H1 (cell line): ENCODE results near the gene KRT75. TPM values are rescaled to one million over a fixed set of nuclear protein-coding genes. Genes with fewer than 3 reads are reported as not detected.

ENCODE experiments used
- CTCF ChIA-PET: fragments of 300-600 bp; sonication (Branson Sonifier 250); formaldehyde crosslinking; loops from one replicate; lab custom pipeline; 2021; ENCODE audit not compliant: partially characterized antibody; lab: Charles Lee
- POLR2A ChIA-PET: fragments of 300-600 bp; sonication (Branson Sonifier 250); formaldehyde crosslinking; loops from one replicate; lab custom pipeline; 2021; ENCODE audit warnings: inconsistent platforms; ENCODE audit not compliant: partially characterized antibody; lab: Charles Lee
- DNase-seq, 2 experiments: peaks; one replicate each; pipeline versions ENCODE4 v3.0.0 to v3.0.0-alpha.2; 2010 to 2022; ENCODE audit warnings: low spot score in 2 of 2, low read depth in 1 of 2, mixed read lengths in 1 of 2
- FAIRE-seq: peaks from 2 replicates; lab custom pipeline; 2011; peaks lifted over from hg19 to GRCh38; lab: Jason Lieb, UNC
- H2AFZ ChIP-seq: 2 replicates; pipeline ENCODE4 v1.8.1; 2012; ENCODE audit warnings: low read length, inconsistent platforms
- H2AK5ac ChIP-seq: 2 replicates; pipeline ENCODE4 v1.6.1; 2013; ENCODE audit warnings: low read depth, low read length
- H2BK120ac ChIP-seq: replicated peaks from 2 replicates; pipeline ENCODE3; 2013; ENCODE audit warnings: low read depth, low read length, inconsistent platforms
- H2BK12ac ChIP-seq: 2 replicates; pipeline ENCODE4 v1.6.1; 2013; ENCODE audit warnings: low read depth, low read length
- H2BK15ac ChIP-seq: 2 replicates; pipeline ENCODE4 v1.6.1; 2013; ENCODE audit warnings: low read length
- H2BK20ac ChIP-seq: 2 replicates; pipeline ENCODE4 v1.6.1; 2013; ENCODE audit warnings: low read length
- H2BK5ac ChIP-seq: 2 replicates; pipeline ENCODE4 v1.6.1; 2013; ENCODE audit warnings: low read depth, low read length
- H3K14ac ChIP-seq: 2 replicates; pipeline ENCODE4 v1.6.1; 2013; ENCODE audit warnings: inconsistent platforms; ENCODE audit not compliant: insufficient read length
- H3K18ac ChIP-seq: 2 replicates; pipeline ENCODE4 v1.6.1; 2013; ENCODE audit warnings: low read length; ENCODE audit errors: extremely low read depth
- H3K23ac ChIP-seq: 2 replicates; pipeline ENCODE4 v1.6.1; 2013; ENCODE audit warnings: inconsistent platforms; ENCODE audit not compliant: insufficient read length
- H3K23me2 ChIP-seq: 2 replicates; pipeline ENCODE4 v1.6.1; 2013; ENCODE audit warnings: low read depth, low read length
- H3K27ac ChIP-seq: 2 replicates; pipeline ENCODE4 v1.6.1; 2011; ENCODE audit warnings: low read depth, low read length, inconsistent platforms
- H3K27me3 ChIP-seq, 4 experiments: replicated peaks in 1 of 4; 1 replicate in 1 of 4; 2 replicates in 3 of 4; pipeline versions ENCODE4 v1.6.1 to v1.8.1; 2011 to 2013; ENCODE audit warnings: low read length in 3 of 4, mild to moderate bottlenecking in 3 of 4, inconsistent platforms in 2 of 4, mixed read lengths in 2 of 4, moderate library complexity in 1 of 4; ENCODE audit not compliant: control insufficient read depth in 3 of 4, insufficient read depth in 3 of 4; ENCODE audit errors: extremely low read depth in 1 of 4
- H3K36me3 ChIP-seq, 4 experiments: 2 replicates each; pipeline versions ENCODE4 v1.6.1 to v1.8.1; 2011 to 2013; ENCODE audit warnings: mild to moderate bottlenecking in 4 of 4, low read length in 3 of 4, moderate library complexity in 2 of 4, control low read depth in 1 of 4, inconsistent platforms in 1 of 4; ENCODE audit not compliant: insufficient read depth in 4 of 4, control insufficient read depth in 2 of 4
- H3K4ac ChIP-seq: replicated peaks from 2 replicates; pipeline ENCODE3; 2013; ENCODE audit warnings: low read length, low read depth, mixed read lengths, inconsistent platforms; ENCODE audit not compliant: insufficient read length
- H3K4me1 ChIP-seq, 4 experiments: replicated peaks in 1 of 4; 1 replicate in 1 of 4; 2 replicates in 3 of 4; pipeline versions ENCODE4 v1.6.1 to v1.8.1; 2011 to 2013; ENCODE audit warnings: low read length in 3 of 4, inconsistent platforms in 2 of 4, mixed read lengths in 1 of 4; ENCODE audit not compliant: insufficient read depth in 4 of 4, control insufficient read depth in 3 of 4
- H3K4me2 ChIP-seq, 2 experiments: 2 replicates each; pipeline versions ENCODE4 v1.6.1 to v1.8.1; 2011 to 2013; ENCODE audit warnings: low read depth in 2 of 2, low read length in 2 of 2, control low read depth in 1 of 2, inconsistent platforms in 1 of 2, mild to moderate bottlenecking in 1 of 2; ENCODE audit not compliant: insufficient read depth in 1 of 2
- H3K4me3 ChIP-seq, 4 experiments: fragments of 200-600, 300-600 bp in 1 of 4; sonication (generic), shearing (Covaris generic), sonication (Bioruptor Twin) in 1 of 4; 2 replicates each; pipeline versions ENCODE4 v1.5.1 to v1.8.1; 2011 to 2016; ENCODE audit warnings: low read length in 4 of 4, low read depth in 3 of 4, control low read depth in 2 of 4, inconsistent platforms in 2 of 4, mild to moderate bottlenecking in 2 of 4, mixed read lengths in 1 of 4, moderate library complexity in 1 of 4; ENCODE audit not compliant: insufficient read depth in 2 of 4; ENCODE audit errors: extremely low read depth in 1 of 4
- H3K56ac ChIP-seq: replicated peaks from 2 replicates; pipeline ENCODE3; 2013; ENCODE audit warnings: low read depth, mild to moderate bottlenecking, mixed read lengths, low read length, inconsistent platforms; ENCODE audit not compliant: insufficient read length
- H3K79me1 ChIP-seq: 2 replicates; pipeline ENCODE4 v1.6.1; 2013; ENCODE audit warnings: low read depth, low read length, control low read depth
- H3K79me2 ChIP-seq, 2 experiments: 2 replicates each; pipeline versions ENCODE4 v1.6.1 to v1.8.1; 2012 to 2013; ENCODE audit warnings: low read length in 2 of 2, mild to moderate bottlenecking in 2 of 2, inconsistent platforms in 1 of 2; ENCODE audit not compliant: insufficient read depth in 2 of 2, control insufficient read depth in 1 of 2
- H3K9ac ChIP-seq, 4 experiments: replicated peaks in 1 of 4; 1 replicate in 1 of 4; 2 replicates in 3 of 4; pipeline versions ENCODE4 v1.6.1 to v1.8.1; 2011 to 2013; ENCODE audit warnings: low read depth in 3 of 4, low read length in 3 of 4, control low read depth in 2 of 4, mild to moderate bottlenecking in 2 of 4, moderate library complexity in 2 of 4, inconsistent platforms in 1 of 4; ENCODE audit errors: extremely low read depth in 1 of 4
- H3K9me3 ChIP-seq, 2 experiments: 2 replicates each; pipeline versions ENCODE4 v1.6.1 to v1.8.1; 2012 to 2013; ENCODE audit warnings: mild to moderate bottlenecking in 2 of 2, moderate library complexity in 2 of 2, control low read depth in 1 of 2, inconsistent platforms in 1 of 2, low read depth in 1 of 2, low read length in 1 of 2, mixed read lengths in 1 of 2; ENCODE audit not compliant: insufficient read depth in 2 of 2
- H4K20me1 ChIP-seq, 2 experiments: replicated peaks in 1 of 2; 2 replicates each; pipeline versions ENCODE3 to v1.8.1; 2011 to 2013; ENCODE audit warnings: inconsistent platforms in 2 of 2, low read length in 2 of 2, mild to moderate bottlenecking in 1 of 2; ENCODE audit not compliant: insufficient read depth in 2 of 2, control insufficient read depth in 1 of 2
- H4K5ac ChIP-seq: 2 replicates; pipeline ENCODE4 v1.6.1; 2013; ENCODE audit warnings: low read length, low read depth, mixed read lengths, inconsistent platforms; ENCODE audit not compliant: insufficient read length
- H4K8ac ChIP-seq: 2 replicates; pipeline ENCODE4 v1.8.0; 2013; ENCODE audit warnings: mild to moderate bottlenecking, moderate library complexity, low read length, inconsistent platforms; ENCODE audit not compliant: insufficient read depth; ENCODE audit errors: extremely low read depth
- H4K91ac ChIP-seq: replicated peaks from 2 replicates; pipeline ENCODE3; 2013; ENCODE audit warnings: low read length, mixed read lengths, inconsistent platforms; ENCODE audit not compliant: insufficient read length
- ATF2 ChIP-seq: IDR thresholded peaks from 2 replicates; pipeline ENCODE4 v1.6.1; 2012; ENCODE audit warnings: low read length, inconsistent platforms
- CBX5 ChIP-seq: fragments of 300-800, 300-1000 bp; sonication (generic); IDR thresholded peaks from 2 replicates; pipeline ENCODE4 v1.7.1; 2016; ENCODE audit warnings: antibody characterized with exemption, low read length, low read depth
- EP300 ChIP-seq, 2 experiments: IDR thresholded peaks; 1 replicate in 1 of 2; 2 replicates in 1 of 2; pipeline ENCODE4 v1.6.1; 2011 to 2012; ENCODE audit warnings: low read depth in 2 of 2, low read length in 2 of 2, mild to moderate bottlenecking in 2 of 2, borderline replicate concordance in 1 of 2, inconsistent platforms in 1 of 2, moderate library complexity in 1 of 2
- MAFK ChIP-seq: IDR thresholded peaks from 2 replicates; pipeline ENCODE4 v1.6.1; 2012; ENCODE audit warnings: low read depth, mild to moderate bottlenecking, improper control_type of control experiment, low read length
- POLR2AphosphoS5 ChIP-seq: IDR thresholded peaks from 2 replicates; pipeline ENCODE4 v1.6.1; 2011; ENCODE audit warnings: low read depth, low read length
- SIRT6 ChIP-seq: IDR thresholded peaks from one replicate; pipeline ENCODE4 v1.7.1; 2012; ENCODE audit warnings: low read length, inconsistent platforms
- SP1 ChIP-seq: IDR thresholded peaks from 2 replicates; pipeline ENCODE4 v1.6.1; 2011; ENCODE audit warnings: low read depth, low read length
- TAF1 ChIP-seq: IDR thresholded peaks from 2 replicates; pipeline ENCODE4 v1.6.1; 2011; ENCODE audit warnings: mild to moderate bottlenecking, low read depth, low read length
- WGBS, 2 experiments: shearing (Covaris generic) in 1 of 2; methylation state at CpG; one replicate each; pipeline versions ENCODE4 v1.1.6 to v1.1.7; 2013 to 2015; ENCODE audit warnings: low lambda C conversion rate in 2 of 2, mixed read lengths in 2 of 2, inconsistent platforms in 1 of 2, low coverage in 1 of 2, missing lambda C conversion rate in 1 of 2; ENCODE audit not compliant: insufficient replicate concordance in 2 of 2, insufficient coverage in 1 of 2, insufficient read length in 1 of 2; ENCODE audit errors: extremely low coverage in 1 of 2, missing lambda C conversion rate in 1 of 2; 5-methylcytosine and 5-hydroxymethylcytosine counted together
- polyA plus RNA-seq, 7 experiments: library from polyadenylated mRNA; depleted of rRNA in 3 of 7; stranded (reverse) in 5 of 7; unstranded in 2 of 7; fragments of >200 nt in 5 of 7; fragments of 200-250 nt in 2 of 7; gene quantifications; 1 replicate in 5 of 7; 2 replicates in 1 of 7; 4 replicates in 1 of 7; pipeline versions ENCODE4 v1.2.1 to v1.2.3, GENCODE V29; 2011 to 2013; ENCODE audit warnings: missing spikeins in 2 of 7, mixed read lengths in 2 of 7
- total RNA-seq: library from RNA; stranded (reverse); fragmentation: NEBNext Ultra II Directional; extraction: Animal tissue kit (Norgen Biotek cat#: 25700); gene quantifications from 2 replicates; pipeline ENCODE4 v1.2.1, GENCODE V29; 2021

The KRT75 gene
- total and polyA plus RNA-seq, 2 of the 8 experiments (the other 6 are each of a cell fraction or from before 2014, with no cell fraction given): not detected

DNA sequence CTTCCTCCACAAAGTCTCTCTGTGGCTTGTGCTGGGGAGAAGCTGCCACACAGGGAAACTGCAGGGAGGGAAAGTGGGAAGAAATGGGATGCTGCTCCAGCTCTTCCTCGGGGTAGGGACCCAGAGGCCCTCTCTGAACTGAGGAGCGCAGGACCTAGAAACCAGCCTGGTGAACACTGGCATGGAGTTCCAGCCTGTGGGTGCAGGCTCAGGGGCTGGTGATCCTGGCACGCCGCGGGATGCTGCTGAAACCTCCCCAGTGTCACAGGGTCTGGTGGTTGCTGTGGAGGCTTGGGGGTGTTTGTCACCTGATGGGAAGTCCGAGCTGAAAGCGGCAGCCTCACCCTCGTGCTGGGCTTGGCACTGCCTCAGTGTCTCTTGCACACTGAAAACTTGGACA lies 5.2 kb upstream of the KRT75 start:
- H3K23ac ChIP-seq: no peak overlapping the region
- H3K4me2 ChIP-seq: no peak overlapping the region
- POLR2A ChIA-PET: no interaction called here
- H3K4me1 ChIP-seq: peaks cover 0 to 5% (median 3%) of the 10 kb centered on the region in 4 experiments; a peak in 3 of 7 replicates
- no peaks in the 10 kb centered on the region for H3K9me3 ChIP-seq
- no peaks in the 10 kb centered on the region; a peak in 2 of 7 replicates for H3K27me3 ChIP-seq
- no peak for FAIRE-seq
- H3K18ac ChIP-seq: no peak overlapping the region
- H2AFZ ChIP-seq: no peak overlapping the region
- no peak overlapping the region for H4K8ac ChIP-seq
- no peak overlapping the region for H3K56ac ChIP-seq
- no peaks in the 10 kb centered on the region for H3K79me1 ChIP-seq
- H3K4ac ChIP-seq: no peak overlapping the region
- H3K36me3 ChIP-seq: no peaks in the 10 kb centered on the region
- no peak overlapping the region for H2BK20ac ChIP-seq
- H2BK15ac ChIP-seq: no peak overlapping the region
- H3K14ac ChIP-seq: no peak overlapping the region
- no peaks in the 10 kb centered on the region for H3K23me2 ChIP-seq
- no peaks in the 10 kb centered on the region for H3K79me2 ChIP-seq
- 82% methylated on average over 8 of the region's 8 CpGs; no CpG with 5 or more reads in 1 of the 2 experiments for WGBS, 2 experiments
- no peak overlapping the region for H3K9ac ChIP-seq
- CTCF ChIA-PET: interaction anchor here (0.6 to 3.1 kb wide), 8 partner anchors 9 to 440 kb away, joined by 3 to 12 read pairs (median 4); no protein-coding TSS in a partner anchor
- no peak overlapping the region for H2BK12ac ChIP-seq
- TF ChIP-seq MAFK (no peak), SP1 (no peak), ATF2 (no peak), SIRT6 (no peak), POLR2AphosphoS5 (no peak), TAF1 (no peak), EP300 (IDR thresholded peaks at IDR 0.05; ENCODE audit: borderline replicate concordance in 1 of 2, low read depth in 2 of 2, low read length in 2 of 2) (no peak), CBX5 (no peak)
- DNase-seq: no peak
- no peaks in the 10 kb centered on the region for H4K20me1 ChIP-seq
- no peak overlapping the region for H3K4me3 ChIP-seq
- H4K91ac ChIP-seq: no peak overlapping the region
- H2AK5ac ChIP-seq: no peak overlapping the region
- no peak overlapping the region for H2BK120ac ChIP-seq
- no peak overlapping the region for H3K27ac ChIP-seq
- no peak overlapping the region for H2BK5ac ChIP-seq
- H4K5ac ChIP-seq: no peak overlapping the region
